Large intestine (tissue), 3 donors: ENCODE measurements around the gene TNS1. TPM values are rescaled to one million over a fixed set of nuclear protein-coding genes. Genes with fewer than 3 reads are reported as not detected.

Experiments
- DNase-seq, 2 donors: peaks; one replicate each; pipeline versions ENCODE4 v3.0.0 to v3.0.0-alpha.2; 2013
- H3K27ac ChIP-seq: one replicate; pipeline ENCODE4 v1.5.1; 2013; ENCODE audit warnings: low read length
- H3K27me3 ChIP-seq: 2 replicates; pipeline ENCODE4 v1.6.1; 2013; ENCODE audit warnings: low read length; ENCODE audit not compliant: control insufficient read depth, insufficient read depth
- H3K36me3 ChIP-seq: 2 replicates; pipeline ENCODE4 v1.6.1; 2013; ENCODE audit warnings: low read length; ENCODE audit not compliant: control insufficient read depth, insufficient read depth
- H3K4me1 ChIP-seq: one replicate; pipeline ENCODE4 v1.6.1; 2013; ENCODE audit warnings: low read length; ENCODE audit not compliant: control insufficient read depth, insufficient read depth
- H3K4me3 ChIP-seq: one replicate; pipeline ENCODE4 v1.5.1; 2013; ENCODE audit warnings: low read length
- H3K9me3 ChIP-seq: one replicate; pipeline ENCODE4 v1.6.1; 2013; ENCODE audit warnings: mild to moderate bottlenecking, low read depth, low read length, moderate library complexity; ENCODE audit not compliant: control insufficient read depth
- WGBS: methylation state at CpG from one replicate; pipeline ENCODE4 v1.1.5; 2013; ENCODE audit warnings: low lambda C conversion rate; ENCODE audit not compliant: insufficient coverage; 5-methylcytosine and 5-hydroxymethylcytosine counted together
- polyA plus RNA-seq: library from polyadenylated mRNA; unstranded; fragments of 120-200 nt; gene quantifications from one replicate; pipeline ENCODE4 v1.2.1, GENCODE V29; 2013

The TNS1 gene
- polyA plus RNA-seq, 1 donor, result 26.8 TPM

DNA sequence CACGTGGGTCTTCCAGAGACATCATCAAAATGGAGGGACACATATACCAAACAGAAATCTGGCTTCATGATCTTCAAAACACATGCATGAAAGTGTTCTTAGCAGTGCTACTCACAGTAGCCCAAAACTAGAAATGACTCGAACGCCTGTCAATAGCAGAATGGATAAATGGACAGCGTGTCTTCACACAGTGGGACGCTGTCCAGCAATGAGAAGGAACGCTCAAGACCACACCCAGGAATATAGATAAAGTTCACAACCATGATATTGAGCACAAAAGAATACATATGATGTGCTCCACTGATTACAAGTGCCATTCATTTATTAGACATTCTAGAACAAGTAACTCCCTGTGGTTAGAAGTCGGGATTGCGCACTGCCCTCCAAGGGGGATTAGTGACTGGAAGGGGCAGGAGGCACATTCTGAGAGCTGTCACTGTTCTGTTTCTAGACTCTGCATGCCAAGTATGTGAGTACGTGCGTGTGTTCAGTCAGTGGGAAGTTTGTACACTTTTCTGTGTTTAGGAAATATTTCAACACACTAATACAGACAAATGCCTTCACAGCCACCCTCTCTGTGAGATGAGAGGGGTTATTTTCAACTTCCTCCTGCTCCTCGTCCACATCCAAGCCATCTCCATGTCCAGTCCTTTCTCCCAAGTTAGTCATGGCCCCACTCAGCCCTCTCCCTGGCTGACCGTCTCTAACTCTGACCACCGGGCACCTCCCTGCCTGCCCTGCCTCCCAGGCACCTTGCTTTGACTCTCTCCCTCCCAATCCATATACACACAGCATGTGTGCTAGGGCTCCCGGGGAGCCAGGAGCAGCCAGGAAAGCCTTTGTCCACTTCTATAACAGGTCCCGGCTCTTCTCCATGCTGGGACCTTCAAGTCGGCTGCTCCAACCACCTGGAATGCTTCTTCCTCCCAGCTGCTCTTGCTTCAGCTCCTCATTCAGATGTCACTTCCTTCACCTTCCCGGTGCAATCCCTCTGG is 26.9 kb upstream of the TNS1 start:
- WGBS, result 78% methylated on average over 4 of the region's 17 CpGs
- Histone ChIP-seq H3K9me3 (peaks cover 3% of the 10 kb centered on the region), H3K4me1 (peaks cover 7% of the 10 kb centered on the region), H3K36me3 (no peaks in the 10 kb centered on the region), H3K27ac (no peak overlapping the region), H3K27me3 (peaks cover 35% of the 10 kb centered on the region), H3K4me3 (no peak overlapping the region)
- DNase-seq, result no peak

GRCh38 chr2:218028562-218029348 is 26.0 kb upstream of the TNS1 start:
- DNase-seq, result no peak
- Histone ChIP-seq H3K4me3 (no peak overlapping the region), H3K9me3 (no peaks in the 10 kb centered on the region), H3K27me3 (peaks cover 26% of the 10 kb centered on the region), H3K27ac (no peak overlapping the region), H3K4me1 (no peaks in the 10 kb centered on the region), H3K36me3 (no peaks in the 10 kb centered on the region)
- no CpG with 5 or more reads among the region's 6 CpGs for WGBS

DNA sequence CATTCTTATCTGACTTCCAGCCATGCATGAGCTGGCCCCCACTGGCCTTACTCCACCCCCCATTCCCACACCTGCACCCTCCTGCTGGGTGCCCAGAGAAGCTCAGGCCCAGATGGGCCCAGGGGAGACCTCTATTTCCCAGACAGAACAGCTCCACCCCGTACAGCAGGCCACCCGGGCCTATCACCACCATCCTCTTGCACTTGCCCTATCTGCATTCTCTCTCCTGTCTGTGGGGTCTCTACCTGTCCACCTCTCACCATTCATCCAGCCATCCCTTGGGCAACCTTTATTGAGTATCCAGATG is 25.3 kb upstream of the TNS1 start:
- Histone ChIP-seq H3K36me3 (no peaks in the 10 kb centered on the region), H3K27ac (no peak overlapping the region), H3K27me3 (peaks cover 20% of the 10 kb centered on the region), H3K4me3 (no peak overlapping the region), H3K4me1 (no peaks in the 10 kb centered on the region), H3K9me3 (no peaks in the 10 kb centered on the region)
- no CpG with 5 or more reads among the region's 2 CpGs for WGBS
- DNase-seq, result no peak

DNA sequence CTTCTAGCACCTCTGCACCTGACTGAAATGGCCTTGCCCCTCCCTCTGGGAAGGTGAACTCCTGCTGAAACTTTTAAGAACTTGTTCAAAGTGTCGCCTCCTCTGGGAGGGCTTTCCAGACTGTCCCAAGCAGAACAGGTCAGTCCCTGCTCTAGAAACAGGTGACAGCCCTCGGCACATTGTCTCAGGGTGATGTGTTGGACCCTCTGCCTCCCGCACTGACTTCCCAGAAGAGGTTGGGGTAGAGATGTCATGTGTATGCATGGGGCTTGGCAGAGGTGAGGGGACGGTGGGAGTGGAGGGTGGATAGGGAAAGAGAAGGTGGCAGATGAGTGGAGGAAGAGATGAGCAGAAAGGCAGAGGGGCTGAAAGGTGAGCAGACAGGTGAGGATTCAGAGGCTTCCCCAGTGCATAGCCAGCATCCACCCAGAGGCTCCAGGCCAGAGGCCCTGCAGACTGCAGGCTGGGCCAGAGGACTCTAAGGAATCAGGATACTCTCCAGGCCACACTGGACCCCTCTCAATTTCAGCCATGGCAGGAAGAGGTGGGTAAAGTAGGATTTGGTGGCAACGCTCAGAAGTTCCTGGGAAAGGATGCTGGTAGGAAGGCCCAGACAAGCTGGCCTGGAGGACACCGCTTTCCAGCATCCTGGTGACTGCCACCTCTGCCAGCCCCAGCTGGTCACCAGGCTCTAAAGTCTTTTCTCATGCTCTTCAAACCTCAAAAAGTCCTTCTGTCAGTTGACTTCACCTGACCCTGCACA is 24.8 kb upstream of the TNS1 start:
- Histone ChIP-seq H3K27me3 (peaks cover 15% of the 10 kb centered on the region), H3K4me3 (no peak overlapping the region), H3K9me3 (no peaks in the 10 kb centered on the region), H3K4me1 (no peaks in the 10 kb centered on the region), H3K36me3 (no peaks in the 10 kb centered on the region), H3K27ac (no peak overlapping the region)
- WGBS, result 95% methylated on average over 2 of the region's 6 CpGs
- DNase-seq, result no peak

- DNase-seq, result no peak
- Histone ChIP-seq H3K27me3 (peaks cover 8% of the 10 kb centered on the region), H3K4me1 (no peaks in the 10 kb centered on the region), H3K27ac (no peak overlapping the region), H3K36me3 (no peaks in the 10 kb centered on the region), H3K4me3 (no peak overlapping the region), H3K9me3 (no peaks in the 10 kb centered on the region)
- no CpG with 5 or more reads among the region's 17 CpGs for WGBS
These were observed 24.1 kb upstream of the TNS1 start for GRCh38 chr2:218026676-218027425.

DNA sequence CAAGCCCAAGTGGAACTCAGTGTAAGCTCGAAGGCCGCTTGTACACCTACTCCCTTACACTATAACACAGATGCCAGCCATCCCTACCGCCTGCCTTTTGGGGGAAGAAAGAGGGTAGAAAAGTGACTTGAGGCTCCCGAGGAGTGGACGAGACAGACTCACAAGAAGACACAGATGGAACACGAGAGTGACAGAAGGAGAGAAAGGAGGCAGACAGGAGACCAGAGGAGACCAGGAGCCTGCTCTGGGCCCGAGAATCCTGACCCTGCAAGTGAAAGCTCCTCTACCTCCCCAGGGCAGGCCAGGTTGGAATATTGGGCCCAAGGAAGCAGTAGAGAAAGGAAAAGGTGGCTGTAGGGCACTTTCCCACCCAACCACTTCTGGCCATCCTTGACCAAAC is 23.4 kb upstream of the TNS1 start:
- H3K36me3 ChIP-seq, result no peaks in the 10 kb centered on the region
- no peak for DNase-seq
- 93% methylated on average over 3 of the region's 7 CpGs for WGBS

GRCh38 chr2:218024871-218025270 is 22.1 kb upstream of the TNS1 start:
- Histone ChIP-seq H3K27me3 (no peaks in the 10 kb centered on the region), H3K36me3 (no peaks in the 10 kb centered on the region), H3K4me1 (no peaks in the 10 kb centered on the region), H3K9me3 (no peaks in the 10 kb centered on the region), H3K27ac (no peak overlapping the region), H3K4me3 (no peak overlapping the region)
- WGBS, result no CpG with 5 or more reads among the region's 2 CpGs
- no peak for DNase-seq

More for the DNA sequence above, 23.4 kb upstream of the TNS1 start:
- Histone ChIP-seq H3K27me3 (peaks cover 4% of the 10 kb centered on the region), H3K4me3 (no peak overlapping the region), H3K9me3 (no peaks in the 10 kb centered on the region), H3K4me1 (no peaks in the 10 kb centered on the region), H3K27ac (no peak overlapping the region)

DNA sequence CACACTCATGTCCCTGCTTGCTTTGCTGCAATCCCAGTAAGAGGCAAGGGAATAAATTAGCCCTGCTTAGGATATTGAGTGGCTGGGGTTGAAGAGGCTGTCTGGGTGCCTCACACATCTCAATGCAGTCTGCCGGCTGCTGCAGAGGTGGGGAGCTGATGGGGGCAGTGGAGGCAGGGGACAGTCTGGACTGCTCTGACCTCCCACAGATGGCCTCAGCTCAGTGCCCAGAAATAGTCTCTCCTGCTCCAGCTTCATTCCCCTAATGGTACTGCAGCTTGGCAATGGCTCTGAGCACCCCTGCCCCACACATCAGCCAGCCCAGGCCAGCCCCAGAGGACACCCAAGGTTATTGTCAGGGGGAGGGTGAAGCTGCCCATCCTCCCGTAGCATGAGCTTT is 21.5 kb upstream of the TNS1 start:
- no peak for DNase-seq

GRCh38 chr2:218023636-218024035 is 20.8 kb upstream of the TNS1 start:
- DNase-seq, result no peak
- Histone ChIP-seq H3K36me3 (no peaks in the 10 kb centered on the region), H3K9me3 (no peaks in the 10 kb centered on the region), H3K4me1 (no peaks in the 10 kb centered on the region), H3K4me3 (no peak overlapping the region), H3K27me3 (no peaks in the 10 kb centered on the region), H3K27ac (no peak overlapping the region)
- no CpG with 5 or more reads among the region's 3 CpGs for WGBS

More for the DNA sequence above, 21.5 kb upstream of the TNS1 start:
- Histone ChIP-seq H3K36me3 (no peaks in the 10 kb centered on the region), H3K27me3 (no peaks in the 10 kb centered on the region), H3K27ac (no peak overlapping the region), H3K4me3 (no peak overlapping the region), H3K4me1 (no peaks in the 10 kb centered on the region), H3K9me3 (no peaks in the 10 kb centered on the region)
- WGBS, result no CpG with 5 or more reads among the region's 2 CpGs
